NCI-H2227 treated with DMSO at 0.1 percent for 48 hours (cell line): ENCODE data around the gene CDK5RAP3.

Source experiments
- DNase-seq: peaks from one replicate; lab custom pipeline; 2025; lab: John Stamatoyannopoulos, UW

CDK5RAP3 gene

GRCh38 chr17:47948706-47949196 lies 22.2 kb upstream of the CDK5RAP3 start:
- DNase-seq: no peak

- DNase-seq: peak; percentile 60
Observed at GRCh38 chr17:47949197-47949759, 21.6 kb upstream of the CDK5RAP3 start.

GRCh38 chr17:47949946-47950345 lies 21.0 kb upstream of the CDK5RAP3 start:
- no peak for DNase-seq

- DNase-seq: no peak
Observed at GRCh38 chr17:47950448-47950847, 20.5 kb upstream of the CDK5RAP3 start.

GRCh38 chr17:47952171-47953021 lies 18.5 kb upstream of the CDK5RAP3 start:
- no peak for DNase-seq

- no peak for DNase-seq
Observed at GRCh38 chr17:47953909-47954308, 17.0 kb upstream of the CDK5RAP3 start.

GRCh38 chr17:47955497-47956461 lies 15.1 kb upstream of the CDK5RAP3 start:
- DNase-seq: no peak

GRCh38 chr17:47956791-47957590 lies 13.9 kb upstream of the CDK5RAP3 start:
- DNase-seq: no peak

- no peak for DNase-seq
Observed at GRCh38 chr17:47957591-47958490, 13.1 kb upstream of the CDK5RAP3 start, which contains the start of gene PRR15L. PRR15L (minus strand) TSS chr17:47957883; CDS start chr17:47953234, 4,649 bp downstream.

GRCh38 chr17:47959825-47960655 lies 10.9 kb upstream of the CDK5RAP3 start:
- DNase-seq: no peak

- DNase-seq: no peak
Observed at GRCh38 chr17:47961406-47961805, 9.5 kb upstream of the CDK5RAP3 start.

GRCh38 chr17:47962901-47963300 lies 8.0 kb upstream of the CDK5RAP3 start:
- DNase-seq: no peak

GRCh38 chr17:47964856-47965255 lies 6.1 kb upstream of the CDK5RAP3 start:
- no peak for DNase-seq

- no peak for DNase-seq
Observed at GRCh38 chr17:47966079-47966519, 4.8 kb upstream of the CDK5RAP3 start.

GRCh38 chr17:47967607-47968252 lies 3.2 kb upstream of the CDK5RAP3 start:
- no peak for DNase-seq

GRCh38 chr17:47968836-47969235 lies 2.1 kb upstream of the CDK5RAP3 start:
- no peak for DNase-seq

- no peak for DNase-seq
Observed at GRCh38 chr17:47969930-47970724, 786 bp upstream of the CDK5RAP3 start.

- DNase-seq: no peak
Observed at GRCh38 chr17:47973541-47973940, 2.6 kb downstream of the CDK5RAP3 start.
